HG02798 (cell line): ENCODE measurements around the gene MVP.
"Not testable (repeated sequence)": the region's sequence is repeated elsewhere in the genome, so short reads cannot be mapped to it uniquely, and the experiment has no call there.

Source experiments
- ATAC-seq: cut with Tn5 transposase; IDR thresholded peaks from one replicate; pipeline ENCODE4 v1.9.1; 2021; ENCODE audit warnings: mild to moderate bottlenecking; ENCODE audit not compliant: unreplicated experiment, poor library complexity

Gene MVP

DNA sequence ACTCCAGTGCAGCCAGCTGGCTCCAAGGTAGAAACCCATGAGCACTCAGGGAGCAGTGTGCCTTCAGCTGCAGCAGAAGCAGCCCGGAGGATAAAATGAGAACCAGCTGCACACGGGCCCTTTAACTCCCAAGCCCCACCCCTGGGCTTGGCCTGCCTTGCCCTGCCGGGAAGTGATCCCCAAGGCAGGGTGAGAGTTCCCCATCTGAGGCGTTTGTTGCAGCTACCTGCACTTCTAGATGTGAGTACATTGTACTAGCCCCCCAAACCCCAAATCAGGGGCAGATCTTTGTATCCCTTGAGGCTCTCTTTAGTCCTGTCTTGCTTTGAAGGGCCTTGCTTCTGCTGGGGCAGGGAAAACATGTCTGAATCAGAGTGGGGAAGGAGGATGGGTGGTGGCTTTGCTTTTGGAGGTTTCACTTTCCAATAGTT, at the start of gene MVP:
Gene MVP (plus strand): TSS at position 192 of the 431 bp plus-strand sequence. CDS start 10,088 bp downstream, outside the sequence.
- ATAC-seq, result no peak

DNA sequence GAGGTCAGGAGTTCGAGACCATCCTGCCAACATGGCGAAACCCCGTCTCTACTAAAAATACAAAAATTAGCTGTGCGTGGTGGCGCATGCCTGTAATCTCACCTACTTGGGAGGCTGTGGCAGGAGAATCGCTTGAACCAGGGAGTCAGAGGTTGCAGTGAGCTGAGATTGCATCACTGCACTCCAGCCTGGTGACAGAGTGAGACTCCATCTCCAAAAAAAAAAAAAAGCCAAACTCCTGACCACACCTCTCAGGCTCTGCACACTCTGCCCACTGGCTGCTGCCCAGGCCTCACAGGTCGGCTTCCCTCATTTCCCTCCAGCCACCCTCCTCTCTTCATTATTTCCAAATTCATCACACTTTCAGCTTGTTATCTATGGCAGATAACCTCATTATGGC, 47.9 kb upstream of the MVP start:
- not testable (repeated sequence) for ATAC-seq

DNA sequence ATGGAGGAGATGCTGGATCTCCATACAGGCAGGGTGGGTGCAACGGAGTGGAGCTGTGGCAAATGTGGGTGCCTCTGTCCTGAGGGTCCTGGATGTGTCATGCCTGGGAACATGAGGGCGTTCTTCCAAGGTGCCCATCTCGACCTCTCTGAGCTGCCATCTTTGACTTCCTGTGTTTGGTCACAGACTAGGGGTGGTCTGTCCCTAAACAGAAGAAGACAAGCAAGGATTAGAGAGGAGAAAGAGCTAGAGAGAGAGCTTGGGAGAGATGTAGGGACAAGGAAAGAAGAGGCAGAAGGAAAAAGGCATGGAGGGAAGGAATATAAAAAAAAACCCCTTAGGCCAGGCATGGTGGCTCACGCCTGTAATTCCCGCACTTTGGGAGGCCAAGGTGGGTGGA, 45.5 kb upstream of the MVP start:
- ATAC-seq, result no peak

DNA sequence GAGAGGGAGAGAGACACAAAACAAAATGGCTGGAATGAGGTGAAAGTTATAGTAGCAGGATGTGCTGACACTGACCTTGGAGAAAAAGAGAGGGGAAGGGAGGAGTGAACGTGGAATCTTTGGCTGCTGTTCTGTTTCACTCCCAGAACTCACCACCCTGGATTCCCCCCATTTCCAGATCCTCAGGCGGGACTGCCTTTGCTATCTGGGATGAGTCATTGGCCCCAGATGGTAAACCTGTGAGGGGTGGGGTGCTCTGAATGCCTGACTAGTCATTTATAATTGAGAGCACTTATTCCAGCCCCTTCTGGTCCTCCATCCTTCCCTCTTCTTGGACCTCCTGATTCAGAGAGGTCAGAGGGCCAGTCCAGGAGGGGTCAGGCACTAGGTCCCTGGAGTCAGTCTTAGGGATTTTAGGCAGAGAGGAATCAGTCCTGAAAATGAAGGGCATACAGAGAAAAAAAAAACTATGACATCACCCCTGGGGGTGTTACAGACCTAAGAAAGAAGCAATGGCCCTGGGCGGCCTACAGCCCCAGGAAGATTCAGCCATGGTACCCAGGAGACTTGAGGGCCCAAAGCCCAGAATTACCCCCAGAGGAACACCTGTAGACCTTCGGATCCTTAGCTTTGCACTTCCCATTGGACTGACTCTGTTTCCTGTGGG, 44.4 kb upstream of the MVP start:
- ATAC-seq, result no peak

DNA sequence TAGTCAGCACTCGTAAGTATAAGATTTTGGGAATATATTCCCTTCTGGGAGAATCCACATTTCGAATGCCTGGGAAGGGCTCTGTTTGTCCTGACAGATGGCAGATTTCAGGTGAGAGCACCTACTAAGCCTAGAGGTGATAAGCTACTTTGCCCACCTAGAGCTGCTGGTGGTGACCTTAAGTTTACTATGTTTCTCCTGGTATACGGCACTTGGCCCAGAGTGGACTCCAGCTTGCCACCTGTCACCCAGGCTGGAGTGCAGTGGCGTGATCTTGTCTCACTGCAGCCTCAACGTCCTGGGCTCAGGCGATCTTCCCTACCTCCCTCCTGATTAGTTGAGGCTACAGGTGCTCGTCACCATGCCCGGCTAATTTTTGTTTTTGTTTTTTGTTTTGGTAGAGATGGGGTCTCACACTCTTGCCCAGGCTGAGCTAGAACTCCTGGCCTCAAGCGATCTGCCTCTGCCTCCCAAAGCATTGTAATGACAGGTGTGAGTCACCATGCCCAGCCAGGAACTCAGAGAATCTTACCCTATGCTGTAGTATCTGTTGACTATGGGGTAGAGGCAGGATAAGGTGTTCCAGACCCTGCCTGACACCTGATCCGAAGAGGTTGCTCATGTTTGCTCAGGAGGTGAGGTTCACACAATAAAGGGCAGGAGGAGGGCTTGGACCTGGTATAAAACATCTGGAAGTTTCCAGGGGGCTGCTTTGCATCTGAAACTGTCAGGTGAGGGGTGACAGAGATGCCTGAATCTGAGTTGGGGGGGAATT, 42.5 kb upstream of the MVP start, which contains the start of gene ZG16:
Gene ZG16 (plus strand): TSS at position 681 of the 775 bp plus-strand sequence. CDS start 1,011 bp downstream, outside the sequence.
- ATAC-seq, result no peak

DNA sequence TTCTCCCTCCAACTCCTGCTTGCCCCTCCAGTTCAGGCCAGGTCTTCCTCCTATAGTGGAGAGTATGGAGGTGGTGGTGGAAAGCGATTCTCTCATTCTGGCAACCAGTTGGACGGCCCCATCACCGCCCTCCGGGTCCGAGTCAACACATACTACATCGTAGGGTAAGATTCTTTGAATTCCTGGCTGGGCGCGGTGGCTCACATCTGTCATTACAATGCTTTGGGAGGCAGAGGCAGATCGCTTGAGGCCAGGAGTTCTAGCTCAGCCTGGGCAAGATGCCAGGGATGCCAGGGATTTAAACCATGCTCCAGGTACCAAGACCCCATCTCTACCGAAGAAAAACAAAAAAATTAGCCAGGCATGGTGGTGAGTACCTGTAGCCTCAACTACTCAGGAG, 40.8 kb upstream of the MVP start:
- ATAC-seq, result no peak

DNA sequence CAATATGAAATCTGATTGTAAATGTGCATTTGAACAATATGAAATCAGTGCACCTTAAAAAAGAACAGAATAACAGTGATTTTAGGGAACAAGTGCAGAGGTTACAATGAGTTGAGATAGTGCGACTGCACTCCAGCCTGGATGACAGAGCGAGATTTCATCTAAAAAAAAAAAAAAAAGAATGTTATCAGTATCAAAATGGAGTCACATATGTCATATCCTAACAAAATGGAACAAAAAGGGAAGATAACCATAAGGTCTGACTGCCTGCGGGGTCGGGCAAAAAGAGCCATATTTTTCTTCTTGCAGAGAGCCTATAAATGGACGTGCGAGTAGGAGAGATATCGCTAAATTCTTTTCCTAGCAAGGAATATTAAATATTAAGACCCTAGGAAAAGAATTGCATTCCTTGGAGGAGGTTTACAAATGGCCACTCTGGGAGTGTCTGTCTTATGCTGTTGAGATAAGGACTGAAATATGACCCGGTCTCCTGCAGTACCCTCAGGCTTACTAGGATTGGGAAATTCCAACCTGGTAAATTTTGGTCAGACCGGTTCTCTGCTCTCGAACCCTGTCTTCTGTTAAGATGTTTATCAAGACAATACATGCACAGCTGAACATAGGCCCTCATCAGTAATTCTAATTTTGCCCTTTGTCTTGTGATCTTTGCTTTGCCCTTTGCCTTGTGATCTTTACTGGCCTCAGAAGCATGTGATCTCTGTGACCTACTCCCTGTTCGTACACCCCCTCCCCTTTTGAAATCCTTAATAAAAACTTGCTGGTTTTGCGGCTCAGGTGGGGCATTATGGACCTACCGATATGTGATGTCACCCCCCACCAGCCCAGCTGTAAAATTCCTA, 36.9 kb upstream of the MVP start:
- not testable (repeated sequence) for ATAC-seq

DNA sequence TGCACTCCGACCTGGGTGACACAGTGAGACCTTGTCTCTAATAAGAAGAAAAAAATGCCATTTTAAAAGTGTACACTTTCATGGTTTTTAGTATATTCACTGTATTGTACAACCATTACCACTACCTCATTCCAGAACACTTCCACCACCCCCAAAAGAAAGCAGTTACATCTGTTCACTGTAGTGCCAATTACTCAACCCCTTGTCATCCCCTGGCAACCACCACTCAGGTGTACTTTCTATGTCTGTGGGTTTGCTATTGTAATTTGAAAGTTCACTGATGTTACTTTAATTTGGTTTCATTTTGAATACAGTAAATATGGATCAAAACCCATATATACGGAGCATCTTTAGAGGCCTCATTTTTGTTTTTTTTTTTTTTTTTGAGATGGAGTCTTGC, 36.1 kb upstream of the MVP start:
- ATAC-seq, result no peak

DNA sequence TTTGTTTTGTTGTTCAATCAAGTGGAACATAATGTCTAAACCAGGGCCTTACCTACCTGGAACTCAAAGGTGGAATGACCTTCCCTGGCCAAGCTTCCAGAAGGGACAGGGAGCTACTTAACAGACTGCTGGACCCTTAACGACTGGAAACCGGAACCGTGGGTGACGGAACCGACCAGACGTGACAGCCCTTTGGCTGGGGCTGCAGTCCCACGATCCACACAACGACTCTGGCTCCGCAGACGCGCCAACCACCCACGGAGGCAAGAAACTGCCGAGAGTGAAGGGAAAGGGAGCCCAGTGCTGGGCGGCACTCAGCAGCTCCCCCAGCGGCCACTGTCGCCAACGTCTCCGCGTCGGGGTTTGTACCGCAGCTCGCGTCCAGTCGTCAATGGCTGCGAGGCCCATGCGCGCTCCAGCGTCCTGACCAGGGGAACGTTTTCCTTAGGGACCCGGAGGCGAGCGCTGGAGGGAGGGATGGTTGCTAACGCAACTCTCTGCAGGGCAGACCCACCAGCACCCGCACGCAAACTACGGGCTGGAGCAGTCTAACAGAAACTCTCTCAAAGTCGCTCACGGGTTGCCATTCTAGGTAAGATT, 35.3 kb upstream of the MVP start:
- ATAC-seq, result no peak

DNA sequence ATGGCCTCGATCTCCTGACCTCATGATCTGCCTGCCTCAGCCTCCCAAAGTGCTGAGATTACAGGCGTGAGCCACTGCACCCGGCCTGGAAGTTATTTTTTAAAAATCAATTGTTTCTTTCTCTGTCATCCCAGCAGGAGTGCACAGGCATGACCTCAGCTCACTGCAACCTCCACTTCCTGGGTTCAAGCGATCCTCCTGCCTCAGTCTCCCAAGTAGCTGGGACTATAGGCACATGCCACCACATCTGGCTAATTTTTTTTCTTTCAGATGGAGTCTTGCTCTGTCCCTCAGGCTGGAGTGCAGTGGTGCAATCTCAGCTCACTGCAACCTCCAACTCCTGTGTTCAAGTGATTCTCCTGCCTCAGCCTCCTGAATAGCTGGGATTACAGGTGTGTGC, 33.1 kb upstream of the MVP start:
- ATAC-seq, result not testable (repeated sequence)

DNA sequence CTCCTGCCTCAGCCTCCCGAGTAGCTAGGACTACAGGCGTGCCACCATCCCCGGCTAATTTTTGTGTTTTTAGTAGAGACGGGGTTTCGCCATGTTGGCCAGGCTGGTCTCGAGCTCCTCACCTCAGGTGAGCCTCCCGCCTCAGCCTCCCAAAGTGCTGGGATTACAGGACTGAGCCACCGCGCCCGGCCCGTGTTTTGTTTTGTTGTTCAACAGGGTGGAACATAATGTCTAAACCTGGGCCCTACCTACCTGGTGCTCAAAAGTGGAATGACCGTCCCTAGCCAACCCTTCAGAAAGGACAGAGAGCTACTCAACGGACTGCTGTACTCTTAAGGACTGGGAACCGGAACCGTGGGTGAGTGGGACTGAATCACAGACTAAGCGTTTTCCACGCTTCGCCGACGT, 30.5 kb upstream of the MVP start:
- no peak for ATAC-seq

DNA sequence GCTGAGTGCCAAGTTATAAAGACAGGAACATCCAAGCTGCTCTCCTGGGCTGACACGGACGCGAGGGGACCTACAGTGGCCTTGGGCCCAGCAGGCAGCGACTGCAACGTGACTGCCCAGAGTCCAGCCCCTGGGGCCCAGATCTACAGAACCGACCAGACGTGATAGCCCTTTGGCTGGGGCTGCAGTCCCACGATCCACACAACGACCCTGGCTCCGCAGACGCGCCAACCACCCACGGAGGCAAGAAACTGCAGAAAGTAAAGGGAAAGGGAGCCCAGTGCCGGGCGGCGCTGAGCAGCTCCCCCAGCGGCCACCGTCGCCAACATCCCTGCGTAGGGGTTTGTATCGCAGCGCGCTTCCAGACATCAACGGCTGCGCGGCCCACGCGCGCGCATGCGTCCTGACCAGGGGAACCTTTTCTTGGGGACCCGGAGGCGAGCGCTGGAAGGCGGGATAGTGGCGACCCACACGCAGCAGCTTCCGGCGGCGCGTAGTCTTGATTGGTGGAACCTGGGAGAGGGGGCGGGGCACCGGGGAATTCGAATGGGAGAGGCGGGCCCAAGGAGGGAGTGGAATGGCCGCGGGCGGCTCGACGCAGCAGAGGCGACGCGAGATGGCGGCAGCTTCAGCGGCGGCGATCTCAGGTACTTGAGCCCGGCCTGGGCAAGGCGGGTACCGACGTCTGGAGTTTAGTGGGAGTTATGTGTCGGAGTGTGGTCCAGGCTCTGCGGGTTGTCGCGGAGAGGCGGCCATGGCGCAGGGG, 29.9 kb upstream of the MVP start, which contains the start of gene KIF22:
Gene KIF22 (plus strand): TSS at position 569 of the 766 bp plus-strand sequence. CDS start 9 bp downstream, at position 578.
- peak; percentile 96 for ATAC-seq

DNA sequence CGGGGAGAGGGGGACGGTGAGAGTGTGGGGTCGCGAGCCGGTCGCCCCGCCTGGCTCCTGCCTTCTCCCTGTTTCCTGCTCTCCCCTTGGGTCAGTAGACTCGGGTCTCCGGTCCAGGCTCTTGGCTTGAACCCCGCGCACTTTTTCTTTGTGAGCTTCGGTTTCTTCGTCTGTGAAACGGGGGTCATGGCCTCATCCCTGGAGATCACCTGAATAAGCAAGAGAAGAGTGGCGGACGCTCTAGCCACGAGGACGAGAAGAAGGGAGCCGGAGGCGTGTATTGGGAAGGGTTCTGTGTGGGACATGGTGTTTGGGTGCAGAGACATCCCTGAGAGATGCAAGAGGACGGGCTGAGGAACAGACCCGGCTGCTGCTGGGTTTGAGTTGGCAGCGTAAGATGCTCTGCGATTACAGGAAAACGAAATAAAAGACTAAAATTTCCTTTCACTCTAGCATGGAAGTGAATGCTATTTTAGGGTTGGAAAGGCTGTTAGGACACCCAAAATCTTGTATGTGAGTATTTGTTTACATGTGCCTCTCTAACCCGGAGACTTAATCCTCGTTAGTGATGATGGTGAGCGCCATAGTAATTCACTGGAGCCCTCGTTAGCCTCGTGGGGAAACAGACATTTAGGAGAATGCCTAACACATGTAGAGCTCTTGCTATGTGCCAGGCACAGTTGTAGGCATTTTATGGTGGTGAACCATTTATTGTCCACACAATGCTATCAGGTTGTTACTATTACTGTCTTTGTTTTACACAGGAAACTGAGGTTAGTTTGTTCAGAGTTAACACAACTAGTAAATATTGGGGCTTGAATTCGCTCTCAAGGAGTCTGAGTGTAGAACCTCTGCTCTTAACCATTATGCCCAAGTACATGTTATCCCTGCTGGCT, 29.1 kb upstream of the MVP start:
- ATAC-seq, result no peak

DNA sequence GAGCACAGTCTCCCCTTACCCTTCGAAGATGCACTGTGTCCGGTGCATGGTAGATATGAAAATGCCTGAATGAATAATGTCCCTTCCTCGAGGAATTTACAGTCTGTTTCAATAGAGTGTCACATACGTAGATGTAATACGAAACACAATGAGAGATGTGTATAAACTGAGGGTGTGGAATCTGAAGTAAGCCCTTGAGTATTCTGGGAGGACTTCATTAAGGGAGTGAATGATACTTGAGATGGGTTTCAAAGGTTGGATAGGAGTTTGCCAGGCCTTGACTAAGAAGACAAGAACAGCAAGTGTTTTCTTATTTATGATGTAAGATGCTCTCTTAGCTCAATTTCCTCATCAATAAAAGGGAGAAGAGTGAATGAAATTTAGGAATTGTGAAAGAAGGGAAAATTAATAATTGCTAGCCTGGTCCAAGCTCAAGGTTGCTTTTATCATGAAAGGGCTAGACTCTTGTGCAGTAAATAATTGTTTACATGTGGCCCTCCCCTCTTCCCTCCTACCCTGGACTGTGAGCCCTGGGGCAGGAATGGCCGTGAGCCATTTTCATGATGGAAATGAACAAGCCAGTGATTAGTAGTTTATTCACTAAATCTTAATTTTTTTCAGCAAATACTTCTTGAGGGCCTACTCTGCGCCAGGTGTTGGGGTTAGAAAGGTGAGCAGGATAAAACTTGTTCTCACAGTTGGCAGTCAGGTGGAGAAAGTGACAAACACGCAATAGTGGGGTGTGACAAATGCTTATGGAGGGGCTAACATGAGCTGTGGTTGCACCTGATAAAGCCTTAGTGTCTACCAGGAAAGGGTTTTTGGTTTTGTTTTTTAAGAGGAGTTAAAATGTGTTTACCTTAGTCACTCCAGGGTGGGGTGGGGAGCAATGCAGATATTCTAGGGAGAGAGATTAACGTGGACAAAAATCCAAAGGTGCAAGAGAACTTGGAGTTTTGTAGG, 28.1 kb upstream of the MVP start:
- no peak for ATAC-seq

DNA sequence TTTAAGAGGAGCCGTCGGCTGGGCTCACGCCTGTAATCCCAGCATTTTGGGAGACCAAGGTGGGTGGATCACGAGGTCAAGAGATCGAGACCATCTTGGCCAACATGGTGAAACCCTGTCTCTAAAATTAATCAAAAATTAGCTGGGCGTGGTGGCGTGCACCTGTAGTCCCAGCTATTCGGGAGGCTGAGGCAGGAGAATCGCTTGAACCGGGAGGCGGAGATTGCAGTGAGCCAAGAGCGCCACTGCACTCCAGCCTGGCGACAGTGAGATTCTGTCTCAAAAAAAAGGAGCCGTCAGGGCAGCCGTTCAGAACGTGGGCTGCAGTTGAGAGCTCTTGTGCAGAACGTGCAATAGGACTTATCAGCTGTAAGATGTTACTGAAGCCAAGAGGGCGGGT, 27.1 kb upstream of the MVP start:
- not testable (repeated sequence) for ATAC-seq

DNA sequence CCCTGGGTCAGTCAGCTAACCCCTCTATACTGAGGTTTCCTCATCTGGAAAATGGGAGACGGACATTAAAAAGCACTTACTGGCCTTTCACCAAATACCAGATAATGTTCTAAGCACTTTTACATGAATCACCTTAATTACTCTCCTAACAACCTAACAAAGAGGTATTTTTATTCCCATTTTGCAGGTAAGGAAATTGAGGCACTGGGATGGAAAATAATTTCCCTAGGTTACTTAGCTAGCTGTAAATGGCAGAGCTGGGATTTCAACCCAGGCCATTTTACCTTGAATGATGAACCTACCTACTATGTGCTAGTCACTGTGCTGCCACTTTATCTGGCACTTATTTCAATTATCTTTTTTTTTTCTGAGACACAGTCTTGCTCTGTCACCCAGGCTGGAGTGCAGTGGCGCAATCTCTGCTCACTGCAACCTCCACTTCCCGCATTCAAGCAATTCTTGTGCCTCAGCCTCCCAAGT, 26.0 kb upstream of the MVP start:
- no peak for ATAC-seq

DNA sequence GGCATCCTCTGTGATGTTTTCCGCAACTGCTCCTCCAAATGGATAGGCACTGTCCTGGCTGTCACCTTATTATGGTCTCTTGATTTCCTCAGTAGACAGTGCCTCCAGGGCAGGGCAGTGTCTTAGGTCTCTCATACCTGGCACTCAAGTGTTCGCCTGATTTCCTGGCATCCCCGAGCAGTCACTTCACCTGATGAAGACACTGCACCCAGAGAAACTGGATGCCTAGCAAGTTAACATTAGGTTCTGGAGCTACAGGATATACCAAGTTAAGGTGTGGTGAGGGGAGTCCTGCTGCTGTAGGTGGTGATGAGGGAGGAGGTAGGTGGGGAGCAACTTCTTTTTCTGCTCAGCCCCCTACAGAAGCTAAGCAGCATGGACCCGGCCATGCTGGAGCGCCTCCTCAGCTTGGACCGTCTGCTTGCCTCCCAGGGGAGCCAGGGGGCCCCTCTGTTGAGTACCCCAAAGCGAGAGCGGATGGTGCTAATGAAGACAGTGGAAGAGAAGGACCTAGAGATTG, 17.8 kb upstream of the MVP start:
- no peak for ATAC-seq
